H54 (cell line): Measurements from ENCODE around the gene BNC2.

Experiments used
- DNase-seq: peaks from one replicate; pipeline ENCODE4 v3.0.0; 2011; ENCODE audit warnings: low spot score, mixed read lengths; ENCODE audit not compliant: insufficient read length
- FAIRE-seq: peaks from 3 replicates; lab custom pipeline; 2011; peaks lifted over from hg19 to GRCh38; lab: Jason Lieb, UNC
- POLR2A ChIP-seq: IDR thresholded peaks from 2 replicates; pipeline ENCODE4 v1.6.1; 2011; ENCODE audit warnings: low read depth, mild to moderate bottlenecking, low read length

The BNC2 gene

GRCh38 chr9:16591092-16591491, 279.4 kb downstream of the BNC2 start:
- DNase-seq (no peak), FAIRE-seq (peak; percentile 38)
- TF ChIP-seq POLR2A, result no peak

DNA sequence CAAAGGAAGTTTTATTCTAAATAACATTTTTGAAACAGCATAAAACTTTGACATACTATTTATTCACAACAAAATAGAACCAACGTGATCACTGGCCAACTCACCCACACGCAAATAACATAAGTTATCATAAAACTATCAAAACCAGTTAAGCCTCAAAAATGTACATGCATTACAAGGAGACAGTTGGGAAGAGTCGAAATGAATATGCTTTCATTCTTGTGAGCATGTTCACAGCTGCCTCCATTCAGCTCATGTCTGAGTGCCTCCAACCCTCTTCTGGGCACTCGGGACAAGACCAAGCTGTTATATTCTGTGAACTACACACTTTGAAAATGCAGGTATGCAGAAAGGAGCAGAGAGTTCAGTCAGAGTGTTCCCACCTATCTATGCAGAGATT, 284.9 kb downstream of the BNC2 start:
- FAIRE-seq, result peak; percentile 11
- TF ChIP-seq POLR2A, result no peak
- DNase-seq, result no peak

DNA sequence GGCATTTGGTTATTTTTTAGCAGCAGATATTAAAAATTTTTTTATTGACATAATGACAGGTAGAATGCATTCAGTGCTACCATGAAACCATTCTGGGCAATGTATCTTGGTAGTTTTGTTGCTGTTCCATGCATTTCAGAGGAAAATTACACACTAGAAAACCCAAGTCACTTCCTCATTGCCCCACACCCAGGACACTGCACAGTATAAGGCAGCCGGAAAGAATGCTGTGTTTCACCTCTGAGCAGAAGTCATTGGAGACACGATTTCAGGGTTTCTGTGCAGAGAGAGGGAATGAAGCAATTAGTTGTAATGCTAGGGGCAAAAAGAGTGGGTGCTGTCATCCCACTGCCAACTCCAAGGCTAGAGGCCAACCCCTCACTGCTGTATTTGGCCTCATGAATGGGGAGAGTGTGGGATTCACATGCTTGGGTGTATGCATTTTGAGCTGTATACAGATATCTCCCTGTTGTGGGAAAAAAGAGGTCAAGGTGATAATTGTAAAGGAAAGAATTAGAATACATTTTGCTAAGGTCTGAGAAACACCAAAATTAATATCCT, 290.5 kb downstream of the BNC2 start:
- DNase-seq (no peak), FAIRE-seq (peak; percentile 6)
- TF ChIP-seq POLR2A, result no peak

GRCh38 chr9:16575986-16576245, 294.6 kb downstream of the BNC2 start:
- DNase-seq (no peak), FAIRE-seq (no peak)
- TF ChIP-seq POLR2A, result no peak

DNA sequence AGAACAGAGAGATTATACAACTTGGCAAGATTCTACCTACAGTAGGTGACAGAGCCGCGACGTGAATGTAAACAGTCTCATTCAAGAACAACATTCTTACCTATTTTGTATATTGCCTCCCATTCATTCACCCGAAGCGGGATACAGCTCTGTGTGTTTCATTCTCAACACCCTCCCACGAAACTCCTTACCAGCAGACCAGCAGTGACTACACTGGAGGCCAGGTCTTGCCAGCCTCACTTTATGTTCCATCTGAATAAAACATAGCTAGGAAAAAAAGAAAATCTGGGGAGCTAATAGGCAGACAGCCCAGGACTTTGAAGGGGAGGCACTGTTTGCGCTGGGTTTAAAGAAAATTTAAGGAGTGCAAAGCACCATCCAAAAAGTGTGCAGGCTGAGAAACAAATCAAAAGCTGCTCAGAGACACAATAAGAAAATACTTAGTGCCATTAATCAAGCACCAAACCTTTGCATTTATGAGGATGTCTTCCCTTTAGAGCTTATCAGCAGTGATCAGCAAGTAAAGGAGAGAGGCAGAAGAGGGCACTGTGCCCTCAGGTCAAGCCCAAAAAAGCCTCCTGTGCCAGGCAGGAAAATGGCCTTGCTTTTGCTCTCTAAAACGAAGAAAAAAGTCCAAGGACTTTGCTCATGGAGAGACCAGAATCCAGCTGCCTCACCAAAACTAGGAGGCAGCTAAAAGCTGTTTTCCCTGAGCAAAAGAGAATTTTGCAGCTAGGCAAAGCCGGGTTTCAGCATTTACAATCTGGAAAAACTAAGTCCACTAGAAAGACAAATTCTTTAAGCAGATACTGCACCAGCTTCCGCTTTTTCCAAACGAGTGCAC, 295.1 kb downstream of the BNC2 start:
- TF ChIP-seq POLR2A, result no peak
- FAIRE-seq, result peak; percentile 30
- no peak for DNase-seq

DNA sequence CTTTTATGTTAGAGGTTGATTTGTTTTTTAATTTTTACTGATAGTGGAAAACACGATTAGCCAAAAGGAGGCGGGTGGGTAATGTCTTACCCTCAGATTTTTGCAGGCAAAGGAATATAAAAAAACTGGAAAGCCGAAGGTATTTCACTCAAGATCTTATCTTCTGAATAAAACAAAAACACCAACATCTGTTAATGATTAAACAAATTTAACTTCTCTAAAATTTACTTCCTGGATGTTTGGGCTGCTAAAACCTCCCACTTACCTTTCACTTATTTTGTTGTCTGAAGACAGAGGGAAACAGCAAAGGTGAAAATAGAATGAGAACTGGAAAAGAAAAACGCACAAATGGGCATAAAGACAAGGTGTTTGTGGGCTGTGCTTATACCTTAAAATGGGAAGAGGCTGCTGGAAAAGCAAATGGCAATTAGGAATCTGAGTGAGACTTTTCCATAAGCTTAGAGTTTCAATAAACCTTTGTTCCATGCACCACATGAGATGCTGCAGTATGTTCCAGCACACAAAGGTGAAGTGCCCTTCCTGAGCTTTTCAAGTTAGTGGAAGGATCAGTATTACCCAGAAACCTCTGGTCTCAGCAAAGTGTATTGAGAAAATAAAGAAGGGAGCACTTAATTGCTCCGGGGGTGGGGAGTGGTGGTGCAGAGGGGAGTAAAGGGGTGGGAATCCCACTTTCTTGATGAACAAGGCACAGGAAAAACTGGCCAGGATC, 298.3 kb downstream of the BNC2 start:
- TF ChIP-seq POLR2A, result no peak
- FAIRE-seq (no peak), DNase-seq (no peak)

DNA sequence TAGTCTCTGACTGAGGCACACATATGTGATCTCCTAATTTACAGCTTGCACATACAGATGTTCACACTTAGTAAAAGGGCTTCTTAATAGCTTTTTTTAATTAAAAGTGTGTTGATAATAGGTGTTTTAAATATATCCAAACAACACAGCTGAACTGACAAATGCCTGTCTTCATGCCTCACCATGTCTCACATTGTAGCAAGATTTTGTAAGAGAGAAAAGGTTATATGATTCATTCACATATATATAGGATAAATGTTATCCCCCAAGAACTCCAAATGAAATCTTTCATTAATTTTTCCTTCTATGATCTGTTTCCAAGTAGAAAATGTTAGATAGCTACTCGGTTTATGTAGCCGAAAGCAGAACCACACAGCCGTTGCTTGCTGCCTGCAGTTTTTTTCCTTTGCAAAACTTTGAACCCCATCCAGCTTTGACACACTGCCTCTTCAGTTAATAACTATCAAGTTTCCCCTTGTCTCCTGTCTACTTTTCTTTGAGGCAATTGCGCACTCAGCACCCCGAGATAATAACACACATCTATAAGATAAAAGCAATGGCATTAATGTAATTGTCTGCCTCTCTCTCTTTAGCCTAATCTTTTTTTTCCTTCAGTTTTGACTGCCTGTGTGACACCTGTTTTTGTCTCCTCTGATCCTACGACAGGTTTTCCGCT, 299.2 kb downstream of the BNC2 start:
- DNase-seq (no peak), FAIRE-seq (no peak)
- TF ChIP-seq POLR2A, result no peak

DNA sequence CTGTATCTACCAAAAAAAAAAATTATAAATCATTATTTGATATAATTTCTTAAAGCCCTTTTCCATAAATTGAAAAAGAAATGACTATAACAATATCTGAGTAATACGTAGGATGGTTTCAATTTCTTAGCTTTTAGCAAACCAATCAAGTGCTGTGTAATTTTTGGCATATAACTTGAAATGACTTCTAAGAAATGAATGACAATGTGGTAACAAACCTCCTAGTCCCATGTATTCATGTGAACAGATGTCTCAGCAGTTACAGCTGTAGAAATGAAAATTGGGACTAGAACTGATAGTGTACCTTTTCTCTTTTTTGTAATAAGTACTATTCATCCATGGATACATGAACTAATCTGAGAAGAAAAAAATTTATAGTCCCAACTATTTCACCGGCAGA, 307.0 kb downstream of the BNC2 start:
- TF ChIP-seq POLR2A, result no peak
- DNase-seq (no peak), FAIRE-seq (no peak)

DNA sequence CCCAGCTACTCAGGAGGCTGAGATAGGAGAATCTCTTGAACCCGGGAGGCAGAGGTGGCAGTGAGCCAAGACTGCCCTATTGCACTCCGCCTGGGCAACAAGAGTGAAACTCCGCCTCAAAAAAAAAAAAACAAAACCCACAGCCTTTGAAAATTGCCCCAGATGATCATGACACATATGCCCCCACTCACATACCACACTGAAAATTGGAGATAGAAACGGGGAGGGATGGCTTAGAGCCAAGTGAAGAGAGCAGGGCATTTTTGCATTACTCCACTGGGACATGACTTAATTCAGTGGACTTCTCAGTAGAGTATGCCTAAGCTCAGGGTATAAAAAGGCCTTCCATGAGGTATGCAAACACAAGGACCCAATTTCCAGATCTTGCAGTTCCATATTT, 309.3 kb downstream of the BNC2 start:
- peak; percentile 43 for FAIRE-seq

DNA sequence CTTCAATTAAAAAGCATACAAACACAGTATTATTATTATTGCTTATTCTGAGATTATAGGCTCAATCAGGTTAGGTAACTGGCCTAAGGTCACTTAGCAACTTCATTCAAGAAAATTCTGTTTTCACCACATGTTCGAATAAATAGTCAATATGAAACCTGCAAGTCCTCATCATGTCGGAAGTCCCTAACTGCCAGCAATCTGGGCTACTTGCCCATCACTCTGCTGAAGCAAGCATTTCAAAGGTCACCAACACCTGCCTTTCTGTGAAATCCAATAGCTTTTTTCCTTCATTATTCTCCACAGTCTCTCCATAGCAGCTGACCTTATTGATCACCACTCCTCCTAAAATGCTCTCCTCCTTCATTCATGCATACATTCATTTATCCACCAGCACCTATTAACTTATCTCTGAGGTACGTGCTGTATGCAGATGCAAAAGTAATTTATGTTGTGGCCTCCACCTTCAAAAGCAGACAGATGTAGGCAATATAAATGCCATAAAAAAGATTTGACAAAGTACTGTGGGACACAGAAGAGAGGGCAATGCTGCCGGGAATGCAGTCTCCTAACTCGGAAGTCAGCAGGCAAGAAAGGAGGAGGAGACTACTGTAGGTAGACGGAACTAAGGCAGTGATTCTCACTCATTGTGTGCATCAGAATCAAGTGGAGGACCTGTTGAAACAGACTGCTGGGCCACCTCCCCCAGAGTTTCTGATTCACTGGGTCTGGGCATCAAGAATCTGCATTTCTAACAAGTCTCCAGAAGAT, 310.9 kb downstream of the BNC2 start:
- no peak for TF ChIP-seq POLR2A
- DNase-seq (no peak), FAIRE-seq (peak; percentile 6)

More for the DNA sequence above, 309.3 kb downstream of the BNC2 start:
- DNase-seq, result peak; percentile 2
- no peak for TF ChIP-seq POLR2A

DNA sequence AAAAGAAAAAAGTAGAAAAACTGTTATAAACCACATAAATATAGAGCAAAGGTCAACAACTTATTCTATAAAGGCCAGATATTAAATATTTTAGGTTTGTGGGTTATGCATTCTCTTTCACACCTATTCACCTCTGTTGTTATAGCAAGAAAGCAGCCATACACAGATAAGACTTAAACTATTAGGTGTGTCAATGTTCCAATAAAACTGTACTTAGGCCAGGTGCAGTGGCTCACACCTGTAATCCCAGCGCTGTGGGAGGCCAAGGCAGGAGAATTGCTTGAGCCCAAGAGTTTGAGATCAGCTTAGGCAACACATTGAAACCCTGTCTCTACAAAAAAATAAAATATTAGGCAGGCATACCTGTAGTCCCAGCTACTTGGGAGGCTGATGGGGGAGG, 314.7 kb downstream of the BNC2 start:
- no peak for FAIRE-seq
- DNase-seq, result no peak
- no peak for TF ChIP-seq POLR2A

- FAIRE-seq, result peak; percentile 64
- no peak for TF ChIP-seq POLR2A
- no peak for DNase-seq
Observed at GRCh38 chr9:16553869-16554540, 316.5 kb downstream of the BNC2 start.

DNA sequence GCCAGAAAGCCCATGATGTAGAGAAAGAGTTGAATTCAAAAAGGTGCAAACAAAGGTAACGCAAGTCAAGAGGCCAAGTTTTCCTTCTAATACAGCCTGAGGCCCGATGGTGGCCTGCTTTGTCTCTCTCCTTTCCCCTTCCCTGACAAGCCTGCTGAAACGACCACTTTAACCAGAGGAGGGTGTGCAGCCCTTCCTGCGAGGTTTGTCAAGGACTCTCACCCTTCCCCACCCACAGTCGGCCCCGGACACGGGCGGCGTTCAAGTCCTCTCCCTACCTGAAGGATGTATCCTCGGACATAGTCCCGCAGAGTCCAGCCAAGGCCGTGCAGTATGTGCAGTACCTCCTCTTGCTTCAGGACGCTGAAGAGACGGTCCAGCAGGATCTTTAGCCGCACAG, 318.2 kb downstream of the BNC2 start:
- no peak for TF ChIP-seq POLR2A
- DNase-seq, result no peak
- FAIRE-seq, result no peak
